Skin epidermis (tissue), 12 donors: ENCODE measurements around the gene SLC17A8.

ENCODE experiments used
- H3K27ac ChIP-seq, 21 experiments: fragments of 200-600 bp; sonication (generic) in 11 of 21; one replicate each; pipeline ENCODE4 v1.5.0; 2020; ENCODE audit warnings: mild to moderate bottlenecking in 3 of 21, inconsistent platforms in 2 of 21, moderate library complexity in 2 of 21
- H3K4me3 ChIP-seq, 7 experiments: fragments of 200-600 bp; sonication (generic) in 2 of 7; one replicate each; pipeline ENCODE4 v1.5.0; 2020; ENCODE audit warnings: inconsistent platforms in 2 of 7, mild to moderate bottlenecking in 2 of 7, moderate library complexity in 1 of 7

Gene SLC17A8

GRCh38 chr12:100365411-100365810, 8.5 kb downstream of the SLC17A8 start:
- H3K4me3 ChIP-seq: no peak overlapping the region
- no peak overlapping the region for H3K27ac ChIP-seq

GRCh38 chr12:100368066-100368465, 11.2 kb downstream of the SLC17A8 start:
- Histone ChIP-seq H3K4me3 (no peak overlapping the region), H3K27ac (no peak overlapping the region)

DNA sequence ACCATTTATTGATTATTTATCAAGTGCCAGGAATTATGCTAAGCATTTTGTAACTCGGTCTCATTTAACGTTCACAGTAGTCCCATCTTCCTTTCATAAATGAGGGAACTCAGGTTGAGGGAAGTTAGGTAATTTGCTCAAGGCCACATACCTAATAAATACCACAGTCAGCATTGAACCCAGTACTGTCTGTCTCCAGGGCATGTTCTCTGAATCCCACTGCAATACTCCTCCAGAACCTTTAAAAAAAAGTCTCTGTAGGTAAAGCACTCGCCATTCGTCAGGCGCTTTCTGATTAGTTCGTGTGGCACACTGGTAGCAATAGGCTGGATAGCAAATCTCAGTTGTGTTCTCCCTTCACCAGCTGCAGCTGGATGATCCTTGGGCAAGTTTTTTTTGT, 14.3 kb downstream of the SLC17A8 start:
- no peak overlapping the region for H3K27ac ChIP-seq
- H3K4me3 ChIP-seq: no peak overlapping the region

DNA sequence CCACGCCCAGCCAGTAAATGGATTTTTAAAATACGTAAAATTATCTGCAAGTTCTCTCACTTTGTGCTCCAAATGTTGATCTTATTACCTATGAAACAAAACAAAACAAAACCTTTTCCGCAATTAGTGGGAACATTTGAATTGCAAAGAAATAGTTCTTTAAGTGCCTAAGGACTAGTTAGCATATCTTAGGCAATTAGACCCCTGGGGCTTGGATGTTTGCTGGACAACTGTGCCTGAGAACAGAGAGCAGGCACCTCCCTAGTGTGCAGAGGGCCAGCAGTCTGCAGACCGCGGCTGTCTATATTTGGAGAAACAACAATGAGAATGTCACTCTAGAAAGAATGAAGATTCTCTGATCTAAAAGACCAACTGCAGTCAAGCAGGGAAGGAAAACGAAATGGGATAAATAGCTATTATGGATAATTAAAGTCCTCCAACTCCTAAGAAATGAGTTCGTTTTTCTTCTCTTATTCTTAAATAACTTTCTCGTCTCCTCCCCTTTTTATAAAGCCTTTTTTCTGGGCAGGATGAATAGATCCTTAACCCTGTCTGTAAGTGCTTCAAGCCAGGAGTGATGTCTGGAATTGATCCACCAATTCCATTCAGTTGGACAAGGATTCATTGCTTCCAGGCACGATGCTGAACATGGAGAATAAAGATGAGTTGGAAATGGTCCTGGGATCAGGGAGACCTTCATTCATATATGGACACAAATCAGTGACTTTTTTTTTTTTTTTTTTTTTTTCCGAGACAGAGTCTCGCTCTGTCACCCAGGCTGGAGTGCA, 16.2 kb downstream of the SLC17A8 start:
- no peak overlapping the region for H3K4me3 ChIP-seq
- H3K27ac ChIP-seq: no peak overlapping the region

DNA sequence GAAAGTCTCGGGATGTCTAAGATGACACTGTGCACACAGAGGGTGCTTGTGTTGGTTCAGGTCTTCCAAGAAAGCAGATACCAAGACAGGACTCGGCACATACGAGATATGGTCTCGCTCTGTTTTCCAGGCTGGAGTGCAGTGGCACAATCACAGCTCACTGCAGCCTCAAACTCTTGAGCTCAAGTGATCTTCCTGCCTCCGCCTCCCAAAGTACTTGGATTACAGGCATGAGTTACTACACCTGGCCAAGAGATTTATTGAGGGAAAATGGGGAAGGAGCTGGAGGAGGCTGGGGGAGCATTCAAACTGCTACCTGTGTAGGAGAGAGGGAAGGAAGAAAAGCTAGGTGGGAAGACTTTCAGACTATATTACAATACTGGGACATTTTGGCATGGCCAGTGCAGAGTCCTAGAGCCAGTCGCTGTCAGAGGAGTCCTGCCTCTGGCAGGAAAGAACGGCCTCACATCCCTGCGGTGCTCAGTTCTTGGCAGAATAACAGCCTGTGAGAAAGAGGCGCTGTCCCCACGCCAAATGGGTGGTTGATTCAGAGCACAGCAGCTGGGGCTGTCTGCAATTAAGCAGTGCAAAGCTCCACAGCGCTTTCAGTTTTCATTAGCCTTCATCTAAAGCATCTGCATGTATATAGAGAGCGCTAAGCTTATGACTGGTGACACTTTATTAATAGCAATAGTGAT, 18.3 kb downstream of the SLC17A8 start:
- H3K27ac ChIP-seq: no peak overlapping the region
- H3K4me3 ChIP-seq: no peak overlapping the region

- Histone ChIP-seq H3K4me3 (no peak overlapping the region), H3K27ac (no peak overlapping the region)
These were observed 19.3 kb downstream of the SLC17A8 start for GRCh38 chr12:100376161-100376560.

- H3K27ac ChIP-seq: no peak overlapping the region
- no peak overlapping the region for H3K4me3 ChIP-seq
These were observed 24.5 kb downstream of the SLC17A8 start for GRCh38 chr12:100381379-100381778.

GRCh38 chr12:100382338-100382737, 25.5 kb downstream of the SLC17A8 start:
- H3K27ac ChIP-seq: no peak overlapping the region
- no peak overlapping the region for H3K4me3 ChIP-seq

- H3K27ac ChIP-seq: no peak overlapping the region
- no peak overlapping the region for H3K4me3 ChIP-seq
These were observed 27.0 kb downstream of the SLC17A8 start for GRCh38 chr12:100383586-100384558.

GRCh38 chr12:100384559-100384935, 27.7 kb downstream of the SLC17A8 start:
- Histone ChIP-seq H3K27ac (no peak overlapping the region), H3K4me3 (no peak overlapping the region)

DNA sequence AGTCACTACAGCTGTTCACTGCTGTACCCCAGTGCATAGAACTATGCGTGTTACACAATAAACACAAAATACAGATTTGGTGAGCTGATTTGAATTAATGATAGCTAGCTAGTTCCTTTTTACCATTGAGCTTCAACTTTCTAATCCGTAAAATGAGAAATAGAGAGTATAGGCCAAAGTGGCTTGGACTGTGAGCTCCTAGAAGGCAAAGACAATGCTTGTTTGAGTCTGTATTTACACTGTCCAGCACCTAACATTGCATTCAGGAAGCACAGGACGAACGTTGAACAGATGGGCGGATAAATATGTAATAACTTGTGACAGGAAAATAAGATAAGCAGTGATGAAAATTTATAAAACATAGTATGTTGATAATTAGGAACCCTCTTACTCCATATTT, 31.5 kb downstream of the SLC17A8 start:
- H3K4me3 ChIP-seq: no peak overlapping the region
- no peak overlapping the region for H3K27ac ChIP-seq

DNA sequence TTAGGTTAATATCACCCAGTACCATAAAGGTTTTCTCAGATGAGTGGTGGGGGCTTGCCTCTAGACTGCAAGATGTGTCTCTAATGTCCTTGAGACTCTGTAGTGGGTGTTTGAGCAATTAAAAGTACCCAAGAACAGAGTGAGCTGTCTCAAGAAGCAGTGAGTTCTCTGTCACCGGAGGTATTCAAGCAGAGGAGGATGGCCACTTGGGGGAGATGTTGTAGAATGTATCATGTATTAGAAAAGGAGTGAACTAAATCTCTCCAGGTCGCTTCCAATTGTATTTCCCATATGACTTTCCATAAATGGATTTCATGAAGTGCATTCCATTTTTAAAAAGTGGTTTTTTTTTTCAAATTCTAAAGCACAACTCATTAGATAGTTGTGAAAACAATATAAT, 35.0 kb downstream of the SLC17A8 start:
- Histone ChIP-seq H3K27ac (no peak overlapping the region), H3K4me3 (no peak overlapping the region)

GRCh38 chr12:100393200-100393599, 36.3 kb downstream of the SLC17A8 start:
- Histone ChIP-seq H3K4me3 (no peak overlapping the region), H3K27ac (no peak overlapping the region)

- Histone ChIP-seq H3K27ac (no peak overlapping the region), H3K4me3 (no peak overlapping the region)
These were observed 38.9 kb downstream of the SLC17A8 start for GRCh38 chr12:100395811-100396210.

GRCh38 chr12:100398307-100398706, 41.4 kb downstream of the SLC17A8 start:
- Histone ChIP-seq H3K4me3 (no peak overlapping the region), H3K27ac (no peak overlapping the region)

- Histone ChIP-seq H3K27ac (no peak overlapping the region), H3K4me3 (no peak overlapping the region)
These were observed 42.2 kb downstream of the SLC17A8 start for GRCh38 chr12:100399095-100399494.

- H3K27ac ChIP-seq: no peak overlapping the region
- no peak overlapping the region for H3K4me3 ChIP-seq
These were observed 44.8 kb downstream of the SLC17A8 start for GRCh38 chr12:100401660-100402059.

- no peak overlapping the region for H3K27ac ChIP-seq
These were observed 45.9 kb downstream of the SLC17A8 start for GRCh38 chr12:100402763-100403162.

DNA sequence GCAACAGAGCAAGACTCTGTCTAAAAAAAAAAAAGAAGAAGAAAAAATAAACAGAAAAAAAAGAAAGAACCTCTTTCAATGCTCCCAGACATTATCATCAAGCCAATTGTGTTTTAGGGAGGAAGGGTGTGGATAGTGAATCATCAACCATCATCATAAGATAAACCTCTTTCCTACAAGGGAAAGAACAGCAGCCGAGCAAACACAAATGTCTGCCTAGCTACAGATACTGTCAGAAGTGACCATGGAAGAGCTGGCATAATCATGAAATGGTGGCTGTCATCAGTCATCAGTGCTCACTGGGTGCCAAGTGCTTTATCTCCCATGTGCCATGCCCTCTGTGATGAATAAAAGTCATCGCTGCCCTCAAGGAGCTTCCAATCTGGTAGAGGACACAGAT, 46.6 kb downstream of the SLC17A8 start:
- no peak overlapping the region for H3K27ac ChIP-seq
- no peak overlapping the region for H3K4me3 ChIP-seq

More at GRCh38 chr12:100402763-100403162, 45.9 kb downstream of the SLC17A8 start:
- no peak overlapping the region for H3K4me3 ChIP-seq

- Histone ChIP-seq H3K4me3 (no peak overlapping the region), H3K27ac (no peak overlapping the region)
These were observed 48.0 kb downstream of the SLC17A8 start for GRCh38 chr12:100404769-100405407.
